ENCODE results near the gene B3GAT1. TPM values are rescaled to one million over a fixed set of nuclear protein-coding genes. Genes with fewer than 3 reads are reported as not detected.
A peak's percentile ranks its signal among the peaks of the same experiment; 100 is the strongest.

B3GAT1 gene
- polyA plus RNA-seq, 3 donors from 2014 or later: 0.09 to 1.8 (median 0.24) TPM

GRCh38 chr11:134436781-134437180 is 24.7 kb upstream of the B3GAT1 start:
- H3K27me3 Mint-ChIP-seq (ENCODE audit: low read depth in 3 of 3): peaks cover 0 to 3% (median 2%) of the 10 kb centered on the region in 3 donors
- no peaks in the 10 kb centered on the region for H3K9me3 Mint-ChIP-seq
- H3K36me3 Mint-ChIP-seq: peaks cover 0 to 17% (median 7%) of the 10 kb centered on the region in 3 donors
- H3K4me3 Mint-ChIP-seq: no peak overlapping the region
- no peaks in the 10 kb centered on the region for H3K4me1 Mint-ChIP-seq
- no peak overlapping the region for H3K27ac Mint-ChIP-seq
- DNase-seq: no peak

GRCh38 chr11:134433806-134434205 is 21.8 kb upstream of the B3GAT1 start:
- Mint-ChIP-seq H3K27ac (no peak overlapping the region), H3K27me3 (ENCODE audit: low read depth in 3 of 3) (peaks cover 0 to 7% (median 4%) of the 10 kb centered on the region in 3 donors), H3K36me3 (peaks cover 0 to 13% (median 7%) of the 10 kb centered on the region in 3 donors), H3K9me3 (peaks cover 0 to 1% (median 0%) of the 10 kb centered on the region in 6 donors), H3K4me1 (no peaks in the 10 kb centered on the region), H3K4me3 (no peak overlapping the region)
- no peak for DNase-seq

GRCh38 chr11:134433251-134433650 is 21.2 kb upstream of the B3GAT1 start:
- Mint-ChIP-seq H3K27ac (no peak overlapping the region), H3K4me1 (no peaks in the 10 kb centered on the region), H3K36me3 (peaks cover 0 to 15% (median 7%) of the 10 kb centered on the region in 3 donors), H3K27me3 (ENCODE audit: low read depth in 3 of 3) (peaks cover 0 to 7% (median 2%) of the 10 kb centered on the region in 3 donors), H3K9me3 (peaks cover 0 to 1% (median 0%) of the 10 kb centered on the region in 6 donors), H3K4me3 (no peak overlapping the region)
- no peak for DNase-seq

GRCh38 chr11:134432776-134433175 is 20.7 kb upstream of the B3GAT1 start:
- Mint-ChIP-seq H3K4me1 (no peaks in the 10 kb centered on the region), H3K4me3 (no peak overlapping the region), H3K27ac (no peak overlapping the region), H3K9me3 (peaks cover 0 to 1% (median 0%) of the 10 kb centered on the region in 6 donors), H3K36me3 (peaks cover 0 to 15% (median 5%) of the 10 kb centered on the region in 3 donors), H3K27me3 (ENCODE audit: low read depth in 3 of 3) (peaks cover 0 to 7% (median 2%) of the 10 kb centered on the region in 3 donors)
- no peak for DNase-seq

GRCh38 chr11:134429106-134429505 is 17.1 kb upstream of the B3GAT1 start:
- Mint-ChIP-seq H3K27me3 (ENCODE audit: low read depth in 3 of 3) (peaks cover 1 to 7% (median 2%) of the 10 kb centered on the region in 3 donors), H3K4me1 (no peaks in the 10 kb centered on the region), H3K9me3 (peaks cover 0 to 1% (median 0%) of the 10 kb centered on the region in 6 donors), H3K4me3 (no peak overlapping the region), H3K27ac (no peak overlapping the region), H3K36me3 (peaks cover 0 to 10% (median 0%) of the 10 kb centered on the region in 3 donors)
- no peak for DNase-seq

GRCh38 chr11:134425816-134426536 is 13.9 kb upstream of the B3GAT1 start:
- Mint-ChIP-seq H3K9me3 (peaks cover 0 to 1% (median 0%) of the 10 kb centered on the region in 6 donors), H3K4me1 (no peaks in the 10 kb centered on the region), H3K27me3 (ENCODE audit: low read depth in 3 of 3) (peaks cover 0 to 7% (median 3%) of the 10 kb centered on the region in 3 donors), H3K27ac (peak overlapping the region in 1 of 6 donors; percentile 50), H3K4me3 (no peak overlapping the region), H3K36me3 (peaks cover 0 to 12% (median 3%) of the 10 kb centered on the region in 3 donors)
- DNase-seq: no peak

- Mint-ChIP-seq H3K36me3 (peaks cover 0 to 12% (median 3%) of the 10 kb centered on the region in 3 donors), H3K27ac (peak overlapping the region in 1 of 6 donors; percentile 9), H3K4me3 (no peak overlapping the region), H3K27me3 (ENCODE audit: low read depth in 3 of 3) (peaks cover 0 to 4% (median 3%) of the 10 kb centered on the region in 3 donors), H3K4me1 (no peaks in the 10 kb centered on the region), H3K9me3 (peaks cover 0 to 1% (median 0%) of the 10 kb centered on the region in 6 donors)
- DNase-seq: no peak
Observed at GRCh38 chr11:134425413-134425812, 13.4 kb upstream of the B3GAT1 start.

- peaks cover 0 to 8% (median 3%) of the 10 kb centered on the region in 3 donors for H3K36me3 Mint-ChIP-seq
- H3K27ac Mint-ChIP-seq: peak overlapping the region in 1 of 6 donors; percentile 9
- no peak for DNase-seq
- no peaks in the 10 kb centered on the region for H3K9me3 Mint-ChIP-seq
- no peaks in the 10 kb centered on the region for H3K4me1 Mint-ChIP-seq
- no peak overlapping the region for H3K4me3 Mint-ChIP-seq
- peaks cover 0 to 3% (median 2%) of the 10 kb centered on the region in 3 donors for H3K27me3 Mint-ChIP-seq (ENCODE audit: low read depth in 3 of 3)
Observed at GRCh38 chr11:134423106-134423505, 11.1 kb upstream of the B3GAT1 start.

- H3K27me3 Mint-ChIP-seq (ENCODE audit: low read depth in 3 of 3): peaks cover 5 to 7% (median 6%) of the 10 kb centered on the region in 3 donors
Observed at GRCh38 chr11:134417871-134418840, 6.1 kb upstream of the B3GAT1 start.

GRCh38 chr11:134416726-134417125 is 4.7 kb upstream of the B3GAT1 start:
- Mint-ChIP-seq H3K4me3 (no peak overlapping the region), H3K27me3 (ENCODE audit: low read depth in 3 of 3) (peaks cover 6 to 12% (median 7%) of the 10 kb centered on the region in 3 donors), H3K27ac (no peak overlapping the region), H3K4me1 (peaks cover 13 to 18% of the 10 kb centered on the region in 2 donors), H3K36me3 (peaks cover 0 to 4% (median 0%) of the 10 kb centered on the region in 3 donors), H3K9me3 (peaks cover 0 to 2% (median 0%) of the 10 kb centered on the region in 6 donors)
- DNase-seq: no peak

More at GRCh38 chr11:134417871-134418840, 6.1 kb upstream of the B3GAT1 start:
- H3K4me3 Mint-ChIP-seq: no peak overlapping the region
- H3K36me3 Mint-ChIP-seq: peaks cover 0 to 4% (median 3%) of the 10 kb centered on the region in 3 donors
- H3K4me1 Mint-ChIP-seq: peaks cover 9 to 16% of the 10 kb centered on the region in 2 donors
- DNase-seq: no peak
- H3K27ac Mint-ChIP-seq: no peak overlapping the region
- peaks cover 0 to 2% (median 0%) of the 10 kb centered on the region in 6 donors for H3K9me3 Mint-ChIP-seq

- peaks cover 7 to 20% (median 13%) of the 10 kb centered on the region in 3 donors for H3K27me3 Mint-ChIP-seq (ENCODE audit: low read depth in 3 of 3)
Observed at GRCh38 chr11:134414766-134415765, 3.0 kb upstream of the B3GAT1 start.

More at GRCh38 chr11:134414766-134415765, 3.0 kb upstream of the B3GAT1 start:
- peaks cover 25 to 30% of the 10 kb centered on the region in 2 donors for H3K4me1 Mint-ChIP-seq
- H3K4me3 Mint-ChIP-seq: peak overlapping the region in 2 of 5 donors; percentile 7 to 28
- peaks cover 0 to 4% (median 0%) of the 10 kb centered on the region in 3 donors for H3K36me3 Mint-ChIP-seq
- H3K27ac Mint-ChIP-seq: no peak overlapping the region
- no peak for DNase-seq
- peaks cover 0 to 2% (median 0%) of the 10 kb centered on the region in 6 donors for H3K9me3 Mint-ChIP-seq

Data from immature natural killer cell (primary cell).